Left renal pelvis (tissue), 4 donors: ENCODE results near the gene ARHGAP27. TPM values are rescaled to one million over a fixed set of nuclear protein-coding genes. Genes with fewer than 3 reads are reported as not detected.

ENCODE experiments used
- DNase-seq, 4 donors: peaks; one replicate each; pipeline ENCODE4 v3.0.0-alpha.2; 2013; ENCODE audit warnings: low read depth in 4 of 4, low spot score in 3 of 4
- polyA plus RNA-seq, 4 donors: library from polyadenylated mRNA; unstranded; fragments of 120-200 nt; gene quantifications; one replicate each; pipeline ENCODE4 v1.2.1, GENCODE V29; 2013; ENCODE audit not compliant: insufficient read length in 4 of 4

ARHGAP27 gene
- polyA plus RNA-seq, 4 donors = 9.4 to 20.8 (median 13.5) TPM

DNA sequence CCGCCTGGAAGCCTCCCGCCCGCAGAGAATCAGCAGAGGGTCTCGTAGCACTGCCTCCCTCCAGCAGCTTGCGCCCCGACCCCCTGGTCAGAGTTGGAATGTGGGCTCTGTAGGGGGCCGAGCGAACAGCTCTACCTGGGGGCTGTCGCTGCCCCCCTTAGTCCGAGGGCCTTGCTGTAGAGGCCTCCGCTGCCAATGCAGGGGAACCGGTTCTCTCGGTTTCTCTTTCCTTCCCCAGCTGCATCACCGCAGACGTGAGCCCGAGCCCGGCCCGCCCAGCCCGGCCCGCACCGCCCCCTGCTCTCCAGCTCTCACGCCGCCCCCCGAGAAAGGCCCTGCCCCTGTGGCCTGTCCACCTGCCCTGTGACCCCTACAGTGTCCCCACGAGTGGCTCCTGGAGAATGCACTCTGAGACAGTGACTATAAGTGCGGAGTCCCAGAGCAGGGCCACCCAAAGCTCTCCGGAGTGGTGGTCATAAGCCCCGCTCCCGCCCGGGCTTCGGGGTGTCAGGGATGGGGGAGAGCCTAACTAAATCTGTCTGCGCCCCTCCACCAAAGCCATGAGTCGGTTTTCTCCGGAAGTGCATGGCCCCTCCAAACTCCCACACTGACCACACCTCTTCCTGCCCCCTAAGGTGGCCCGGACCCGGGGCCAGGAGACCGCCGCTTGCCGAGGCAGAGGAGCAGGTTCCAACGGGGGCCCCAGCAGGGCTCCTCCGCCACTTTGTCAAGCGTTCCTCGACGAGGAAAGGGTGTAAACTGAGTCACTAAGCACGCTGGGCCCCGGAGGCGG, 1.7 kb downstream of the ARHGAP27 start:
- no peak for DNase-seq

DNA sequence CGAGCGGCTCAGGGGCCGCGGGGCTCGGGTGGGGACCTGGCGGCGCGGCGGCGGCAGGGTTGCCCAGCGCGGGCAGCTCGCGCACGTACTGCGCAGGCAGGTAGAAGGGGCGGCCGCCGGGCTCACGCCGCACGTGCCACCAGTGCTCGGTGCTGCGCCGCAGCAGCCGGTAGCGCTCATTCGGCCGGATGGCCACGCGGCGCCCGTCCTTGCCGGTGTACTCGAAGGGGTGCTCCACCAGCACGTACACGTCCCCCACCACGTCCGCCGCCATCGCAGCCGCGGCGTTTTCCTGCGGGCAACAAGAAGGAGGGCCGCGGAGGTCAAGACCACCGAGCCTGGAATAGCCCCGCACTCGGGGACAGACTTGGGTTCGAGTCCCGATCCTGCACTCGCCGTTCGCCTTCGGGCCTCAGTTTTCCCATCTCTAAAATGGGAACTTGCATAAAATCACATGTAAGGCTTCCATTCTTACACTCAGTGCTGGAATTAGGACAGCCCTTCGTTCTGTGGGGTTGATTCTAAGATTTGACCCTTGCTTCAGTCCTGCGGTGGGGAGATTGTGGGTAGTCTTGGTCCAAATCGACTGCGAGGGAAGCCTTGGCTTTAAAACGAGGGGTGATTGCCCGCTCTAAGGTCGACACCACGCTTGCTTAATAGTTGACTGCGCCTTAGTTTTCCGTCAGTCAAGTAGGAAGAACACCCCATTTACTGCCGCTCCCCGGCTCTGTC, 2.5 kb downstream of the ARHGAP27 start:
- DNase-seq = no peak

DNA sequence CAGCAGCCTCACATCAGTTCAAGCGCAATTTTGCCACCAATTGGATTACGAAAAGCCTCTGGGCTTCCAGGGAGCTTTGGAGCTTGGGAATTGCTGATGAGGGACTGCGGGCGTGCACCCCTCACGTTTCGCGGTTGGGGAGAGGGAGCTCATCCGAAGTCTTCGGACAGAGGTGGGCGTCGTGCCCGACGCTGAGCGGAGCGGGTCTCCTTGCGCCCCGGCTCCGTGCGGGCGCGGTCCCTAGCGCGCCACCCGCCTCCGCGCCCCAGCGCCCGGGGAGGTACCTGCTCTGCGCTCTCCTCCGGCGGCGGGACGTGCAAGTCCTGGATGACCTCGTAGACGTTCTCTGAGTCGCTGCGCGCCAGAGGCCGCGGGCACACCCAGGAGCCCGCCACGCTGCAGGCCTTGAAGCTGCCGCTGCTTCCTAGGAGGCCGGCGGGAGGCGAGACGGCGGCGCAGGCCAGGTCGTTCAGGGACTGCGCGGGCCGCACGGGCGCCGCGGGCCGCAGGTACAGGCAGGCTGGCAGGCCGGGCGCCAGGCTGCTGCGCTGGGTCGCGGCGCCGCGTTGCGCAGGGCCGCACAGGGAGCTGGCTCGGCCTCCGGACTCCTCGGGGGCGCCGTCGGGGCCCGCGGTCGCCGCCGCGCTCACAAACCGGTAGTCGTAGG, 3.2 kb downstream of the ARHGAP27 start:
- DNase-seq = no peak

- no peak for DNase-seq
Observed at GRCh38 chr17:45428931-45429338, 3.7 kb downstream of the ARHGAP27 start.

- no peak for DNase-seq
Observed at GRCh38 chr17:45428050-45428617, 4.5 kb downstream of the ARHGAP27 start.

- DNase-seq = no peak
Observed at GRCh38 chr17:45427181-45427835, 5.4 kb downstream of the ARHGAP27 start.

GRCh38 chr17:45426561-45426960, 6.1 kb downstream of the ARHGAP27 start:
- no peak for DNase-seq

GRCh38 chr17:45425984-45426413, 6.7 kb downstream of the ARHGAP27 start:
- DNase-seq = no peak

DNA sequence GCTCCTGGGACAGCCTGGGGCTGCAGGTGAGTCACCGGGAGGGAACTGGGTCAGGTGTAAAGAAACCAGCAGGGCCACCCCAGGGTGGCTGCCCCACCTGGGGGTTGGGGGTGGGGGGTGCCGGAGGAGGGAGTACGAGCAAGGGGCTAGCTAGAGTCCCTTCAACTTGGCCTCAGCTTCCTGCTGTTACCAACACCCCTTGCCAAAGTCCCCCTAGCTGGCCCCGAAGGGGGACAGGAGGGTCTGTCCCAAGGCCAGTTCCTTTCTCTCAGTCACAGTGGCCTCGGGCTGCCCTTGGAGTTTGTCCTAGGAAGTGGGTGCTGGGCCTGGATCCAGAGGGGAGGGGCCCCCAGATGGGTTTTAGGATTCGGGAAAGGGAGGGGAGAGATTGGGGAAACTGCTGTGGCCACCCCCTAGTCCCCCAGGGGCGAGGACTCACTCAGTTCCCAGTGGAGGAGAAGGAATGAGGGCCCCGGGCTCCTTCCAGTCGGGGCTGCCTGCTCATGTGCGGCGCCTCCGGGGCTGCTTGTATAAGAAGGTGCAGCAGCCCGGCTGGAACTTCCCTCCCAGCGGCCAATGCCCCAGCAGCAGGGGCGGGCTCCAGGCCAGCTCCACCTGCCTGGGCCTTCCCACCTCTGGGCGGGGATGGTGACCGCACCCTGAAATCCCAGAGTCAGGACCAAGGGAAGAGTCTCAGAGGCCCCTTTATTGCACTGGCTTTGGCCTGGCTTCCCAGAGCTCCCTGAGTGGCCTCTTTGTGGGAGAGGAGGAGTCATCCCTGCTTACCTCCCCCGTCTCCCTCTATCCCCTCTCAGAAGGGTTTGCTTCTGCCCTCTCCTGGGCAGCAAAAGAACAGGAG, 7.3 kb downstream of the ARHGAP27 start:
- DNase-seq = no peak

DNA sequence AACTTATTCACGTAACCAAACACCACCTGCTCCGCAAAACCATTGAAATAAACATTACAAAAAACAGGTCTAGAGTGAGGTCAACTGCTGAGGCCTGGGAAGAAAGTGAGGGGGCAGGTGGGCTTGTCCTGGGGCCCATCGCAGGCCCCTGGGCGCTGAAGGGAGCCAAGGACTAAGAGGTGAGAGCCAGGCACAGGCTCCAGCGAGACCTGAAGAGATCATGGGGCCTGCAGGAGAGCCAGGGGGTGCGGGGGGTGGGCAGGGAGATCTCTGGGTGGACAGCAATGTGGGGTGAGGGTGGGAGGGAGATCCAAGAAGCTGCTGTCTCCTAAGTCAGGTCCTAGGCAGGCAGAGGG, 7.9 kb downstream of the ARHGAP27 start:
- DNase-seq = no peak

- DNase-seq = no peak
Observed at GRCh38 chr17:45423975-45424335, 8.7 kb downstream of the ARHGAP27 start.

DNA sequence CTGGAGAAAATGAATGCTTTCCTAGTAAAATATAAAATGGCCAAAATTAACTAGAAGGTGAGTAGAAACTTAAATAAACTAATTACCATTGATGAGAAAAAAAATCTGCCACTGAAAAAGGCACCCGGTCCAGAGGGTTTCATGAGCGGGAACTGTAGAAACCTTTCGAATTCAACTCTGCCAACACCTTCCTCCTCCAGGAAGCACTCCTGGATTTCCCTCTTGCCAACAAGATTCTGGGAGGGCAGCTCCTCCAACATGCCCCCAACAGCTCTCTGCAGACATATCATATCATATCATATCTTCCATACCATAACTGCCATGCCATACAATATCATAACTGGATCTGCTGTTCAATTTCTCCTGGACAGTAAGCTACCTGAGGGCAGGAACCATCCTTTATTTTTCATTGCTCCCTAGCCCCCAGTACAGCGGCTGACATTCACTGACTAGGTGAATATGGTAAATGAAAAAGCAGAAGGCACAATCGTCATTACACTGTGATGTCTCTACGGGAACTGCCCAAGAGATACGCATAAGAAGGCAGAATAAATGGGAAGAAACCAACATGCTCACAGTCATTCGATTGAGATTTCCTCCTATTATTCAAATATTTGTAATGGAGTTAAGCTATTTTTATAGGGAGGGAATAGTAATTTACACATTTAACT, 9.2 kb downstream of the ARHGAP27 start:
- DNase-seq = no peak

GRCh38 chr17:45414990-45415881, 17.4 kb downstream of the ARHGAP27 start:
- no peak for DNase-seq

GRCh38 chr17:45413498-45413923, 19.2 kb downstream of the ARHGAP27 start:
- no peak for DNase-seq

DNA sequence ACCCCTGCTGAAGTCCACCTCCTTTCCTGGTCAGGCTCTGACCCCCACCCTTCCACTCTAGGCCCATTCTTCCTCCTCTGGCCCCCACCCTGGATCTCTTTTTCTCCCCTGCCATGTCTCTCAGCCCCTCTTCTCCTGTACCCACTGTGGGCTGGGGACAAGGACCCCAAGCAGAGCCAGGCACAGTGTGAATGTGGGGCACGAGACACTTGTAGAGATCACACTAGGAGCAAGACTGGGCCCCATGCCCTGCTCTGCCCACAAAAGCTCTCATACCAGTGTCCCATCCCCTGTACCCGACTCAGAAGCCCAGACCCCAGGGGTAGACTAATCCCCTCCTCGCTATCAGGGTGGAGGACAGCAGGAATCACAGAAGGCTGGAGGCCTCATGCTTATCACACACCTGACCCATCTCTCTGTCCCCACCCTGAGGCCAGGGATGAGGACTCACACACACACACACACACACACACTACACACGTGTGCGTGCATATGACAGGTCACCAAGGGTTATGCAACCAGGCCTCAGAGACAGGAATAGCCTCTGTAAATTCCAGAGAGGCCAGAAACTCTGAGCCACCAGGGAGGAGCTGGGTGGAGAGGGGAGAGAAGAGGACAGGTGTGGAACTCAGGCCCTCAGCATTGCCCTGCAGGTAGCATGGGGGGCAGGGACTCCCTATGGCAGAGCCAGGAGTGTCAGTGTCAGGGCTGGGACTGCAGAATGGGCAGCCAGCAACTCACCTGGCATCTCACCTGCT, 21.1 kb downstream of the ARHGAP27 start:
- DNase-seq = no peak

DNA sequence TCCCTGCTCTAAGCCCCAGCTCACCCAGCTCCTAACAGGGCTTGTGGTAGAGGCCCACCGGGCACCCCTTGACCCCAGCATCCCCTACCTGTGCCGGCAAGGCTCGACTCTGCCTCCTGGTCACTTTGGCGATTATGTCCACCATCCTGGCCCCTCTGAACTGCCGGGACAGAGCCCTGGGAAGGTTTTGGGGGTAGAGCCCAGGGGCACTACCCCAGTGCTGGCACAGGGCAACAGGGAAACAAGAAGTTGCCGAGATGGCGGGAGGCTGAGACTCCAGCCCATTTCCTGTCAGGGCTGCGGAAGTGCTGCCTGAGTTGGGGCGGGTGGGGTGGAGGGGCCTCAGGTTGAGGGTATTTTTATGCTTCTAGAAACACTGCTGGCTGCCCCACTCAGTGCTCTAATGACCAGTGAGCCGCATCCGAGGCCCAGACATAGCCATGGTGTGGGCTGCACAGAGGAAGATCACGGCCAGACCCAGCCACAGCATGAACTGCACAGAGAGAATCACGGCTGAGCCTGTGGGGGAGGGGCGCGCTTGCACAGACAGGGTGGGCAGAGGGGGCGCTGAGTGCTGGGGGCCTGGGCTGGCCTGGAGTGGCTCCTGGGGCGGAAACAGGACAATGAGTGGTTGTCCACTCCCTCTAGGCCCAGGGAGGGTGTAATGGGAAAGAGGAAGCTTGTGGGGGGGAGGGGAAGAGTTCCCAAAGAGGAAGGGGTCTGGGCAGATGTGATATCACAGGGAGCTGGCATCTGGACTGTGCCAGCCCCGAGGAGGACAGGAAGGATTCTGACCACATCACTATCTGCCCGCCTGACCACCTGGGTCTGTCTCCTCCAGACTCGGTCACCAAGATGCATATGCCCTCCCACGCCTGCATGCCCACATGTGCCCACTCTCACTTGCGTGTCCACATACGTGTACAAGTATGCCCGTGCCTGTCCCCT, 22.3 kb downstream of the ARHGAP27 start:
- no peak for DNase-seq
